Fibroblast of skin of right biceps (primary cell): Measurements from ENCODE around the gene UIMC1.
"Not testable (repeated sequence)": the region's sequence is repeated elsewhere in the genome, so short reads cannot be mapped to it uniquely, and the experiment has no call there.

ENCODE experiments used
- DNase-seq: peaks from one replicate; pipeline ENCODE4 v3.0.0-alpha.2; 2013

UIMC1 gene

DNA sequence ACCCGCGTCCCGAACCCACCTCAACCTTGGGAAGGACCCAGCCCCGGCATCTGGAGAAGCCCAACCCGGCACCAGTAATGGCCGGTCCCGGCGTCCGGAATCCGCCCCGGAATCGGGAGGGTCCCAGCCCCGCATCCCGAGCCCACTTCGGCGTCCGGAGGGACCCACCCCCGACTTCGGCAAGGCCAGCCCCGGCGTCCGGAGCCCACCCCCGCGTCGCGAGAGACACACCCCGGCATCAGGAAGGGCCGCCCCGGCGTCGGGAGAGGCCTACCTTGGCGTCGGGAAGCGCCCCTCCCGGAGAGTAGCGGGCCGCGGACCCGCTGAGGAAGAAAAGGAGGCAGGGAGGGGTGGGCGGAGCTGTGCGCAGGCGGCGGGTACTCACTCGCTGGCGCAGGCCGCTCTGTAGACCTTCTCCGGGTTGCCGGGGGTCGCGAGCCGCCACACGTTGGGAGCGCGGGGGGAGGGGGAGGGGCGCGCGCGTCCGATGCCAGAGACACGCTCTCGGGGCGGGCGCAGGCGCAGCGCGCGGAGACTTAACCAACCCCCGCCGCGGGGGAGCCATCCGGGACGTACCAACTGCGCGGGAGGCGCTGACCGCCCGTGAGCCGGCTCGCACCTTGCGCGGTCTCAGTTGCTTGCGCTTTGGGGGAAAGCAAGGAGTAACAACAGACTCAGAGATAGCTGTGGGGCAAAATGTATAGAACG lies at the start of gene UIMC1:
Gene UIMC1 (minus strand): TSS at position 515 of the 708 bp plus-strand sequence. CDS start 24,164 bp downstream, outside the sequence.
- DNase-seq = peak; percentile 93

DNA sequence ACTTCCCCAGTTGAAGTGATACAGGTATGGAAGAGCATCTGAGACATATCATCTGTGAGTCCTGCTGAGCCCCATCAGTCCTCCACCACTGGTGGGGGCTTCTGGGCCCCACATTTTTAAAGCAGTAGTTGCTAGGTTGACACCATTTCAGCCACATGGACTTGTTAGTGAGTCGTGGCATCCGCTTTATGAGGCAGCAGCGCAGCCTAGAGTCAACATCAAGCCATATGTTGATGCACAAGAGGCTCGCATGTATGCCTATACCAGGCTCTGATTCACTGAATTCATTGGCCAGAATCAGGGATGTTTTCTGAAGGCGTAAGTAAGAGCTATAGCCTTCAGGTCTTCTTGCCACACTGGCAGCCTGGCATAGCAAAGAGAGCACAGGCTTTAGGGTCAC lies 42.7 kb upstream of the UIMC1 start:
- no peak for DNase-seq

DNA sequence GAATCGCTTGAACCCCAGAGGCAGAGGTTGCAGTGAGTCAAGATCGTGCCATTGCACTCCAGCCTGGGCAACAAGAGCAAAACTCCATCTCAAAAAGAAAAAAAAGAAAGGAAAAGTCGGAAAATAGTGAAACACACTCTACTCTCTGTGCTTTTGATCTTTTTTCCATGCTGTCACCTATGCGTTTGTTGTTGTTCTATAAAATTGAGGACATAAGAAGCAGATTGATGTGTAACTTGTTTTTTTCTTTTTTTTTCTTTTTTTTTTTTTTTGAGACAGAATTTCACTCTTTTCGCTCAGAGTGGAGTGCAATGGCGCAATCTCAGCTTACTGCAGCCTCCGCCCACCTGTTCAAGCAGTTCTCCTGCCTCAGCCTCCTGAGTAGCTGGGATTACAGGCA lies 42.0 kb upstream of the UIMC1 start:
- DNase-seq = not testable (repeated sequence)

DNA sequence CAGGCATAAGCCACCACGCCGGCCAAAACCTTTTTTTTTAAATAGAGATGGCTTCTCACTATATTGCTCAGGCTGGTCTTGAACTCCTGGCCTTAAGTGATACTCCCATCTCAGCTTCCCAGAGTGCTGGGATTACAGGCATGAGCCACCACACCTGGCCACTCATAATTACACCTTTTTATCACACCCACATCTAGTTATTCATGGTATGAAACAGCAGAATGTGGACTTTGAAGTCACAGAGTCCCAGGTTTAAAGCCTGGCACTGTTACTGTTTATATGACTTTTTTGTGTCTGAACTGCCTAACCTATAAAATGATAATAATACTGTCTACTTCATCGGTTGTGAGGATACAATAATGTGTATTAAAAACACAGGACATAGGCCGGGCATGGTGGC lies 39.1 kb upstream of the UIMC1 start:
- DNase-seq = no peak

DNA sequence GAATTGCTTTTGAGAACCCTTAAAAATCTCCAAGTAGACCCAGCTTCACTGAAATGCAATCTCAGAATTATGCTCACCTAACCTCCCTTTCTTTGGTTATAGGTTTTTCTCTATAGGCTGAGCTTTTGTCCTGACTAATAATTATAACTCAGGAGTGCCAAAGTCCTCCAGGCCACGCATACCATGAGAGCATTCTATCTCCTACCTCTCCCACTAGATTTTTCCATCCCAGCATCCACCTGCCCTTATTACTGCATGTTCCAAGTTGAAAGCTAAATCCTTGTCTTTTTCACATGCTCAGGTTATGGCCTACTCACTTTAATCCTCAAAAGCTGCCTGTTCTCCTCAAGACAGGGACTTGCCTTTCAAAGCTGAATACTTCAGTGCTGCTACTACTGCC lies 38.1 kb upstream of the UIMC1 start:
- no peak for DNase-seq

DNA sequence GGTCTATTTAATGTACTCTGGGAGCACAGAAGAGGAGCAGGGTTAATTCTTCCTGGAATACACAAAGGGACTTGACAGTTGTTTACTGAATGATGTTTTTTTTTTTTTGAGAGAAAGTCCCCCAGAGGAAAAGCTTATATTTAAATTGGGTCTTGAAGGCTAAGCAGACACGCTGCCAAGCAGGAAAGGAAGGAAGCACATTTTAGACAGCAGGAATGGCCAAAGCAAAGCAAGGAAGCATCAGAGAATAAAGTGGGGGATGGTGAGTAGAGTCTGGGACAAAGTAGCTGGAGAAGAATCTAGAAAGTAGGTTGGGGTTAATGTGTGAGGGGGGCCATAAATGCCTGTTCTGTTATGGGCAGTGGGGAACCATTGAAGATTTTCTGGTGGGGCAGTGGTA lies 37.4 kb upstream of the UIMC1 start:
- no peak for DNase-seq

DNA sequence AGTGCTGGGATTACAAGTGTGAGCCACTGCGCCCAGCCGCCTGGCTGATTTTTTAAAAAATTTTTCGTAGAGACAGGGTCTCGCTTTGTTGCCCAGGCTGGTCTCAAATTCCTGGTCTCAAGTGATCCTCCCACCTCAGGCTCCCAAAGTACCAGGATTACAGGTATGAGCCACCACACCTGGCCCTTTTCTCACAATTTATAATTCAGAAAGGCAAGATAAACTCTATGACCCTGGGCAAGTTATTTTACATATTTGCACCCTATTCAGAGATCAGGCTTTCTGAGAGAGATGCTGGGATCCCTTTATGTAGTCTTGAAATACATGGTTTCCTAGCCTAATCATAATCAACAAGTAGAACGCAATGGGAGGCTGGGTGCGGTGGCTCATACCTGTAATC lies 36.5 kb upstream of the UIMC1 start:
- DNase-seq = no peak

DNA sequence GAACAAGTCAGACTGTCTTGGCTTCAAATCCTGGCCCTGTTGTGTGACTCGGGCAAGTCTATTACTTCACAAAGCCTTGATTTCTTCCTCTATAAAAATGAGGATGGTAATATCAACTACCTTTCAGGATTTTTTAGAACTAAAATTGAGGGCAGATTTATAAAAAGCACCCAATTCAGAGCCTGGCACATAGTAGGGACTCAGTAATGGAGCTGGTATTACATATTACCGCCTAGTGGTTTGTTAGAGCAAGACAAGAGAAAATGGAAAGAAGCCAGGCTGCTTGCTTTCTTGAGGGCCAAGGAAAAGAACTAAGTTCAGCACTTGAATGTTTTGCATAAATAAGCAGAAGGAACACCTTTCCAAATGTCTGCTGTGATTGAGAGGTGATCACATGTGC lies 35.4 kb upstream of the UIMC1 start:
- no peak for DNase-seq

DNA sequence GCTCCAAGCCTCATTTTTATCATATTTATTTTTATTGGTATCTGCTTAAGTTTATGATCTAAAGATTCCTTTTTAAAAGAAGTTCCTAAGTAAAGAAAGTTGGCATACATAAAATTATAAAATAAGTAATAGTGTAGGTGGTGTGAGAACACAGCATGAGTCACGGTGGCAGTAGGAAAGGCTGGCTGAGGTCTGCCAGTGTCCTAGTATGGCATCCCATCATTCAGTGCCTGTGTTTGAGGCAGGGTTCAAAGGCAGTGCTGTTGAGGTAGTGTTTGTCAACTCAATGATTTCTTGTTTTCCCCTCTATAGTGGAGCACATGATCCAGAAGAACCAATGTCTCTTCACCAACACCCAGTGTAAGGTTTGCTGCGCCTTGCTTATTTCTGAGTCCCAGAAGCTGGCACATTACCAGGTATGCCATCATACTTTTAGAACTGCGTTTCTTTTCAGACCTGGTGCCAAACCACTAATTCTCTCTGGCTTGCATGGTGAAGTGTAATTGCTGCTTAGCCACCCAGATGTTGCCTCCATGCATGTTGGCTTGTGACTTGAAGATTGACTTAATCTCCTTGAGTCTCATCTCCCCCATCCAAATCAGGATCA lies 34.3 kb upstream of the UIMC1 start:
- peak; percentile 58 for DNase-seq

DNA sequence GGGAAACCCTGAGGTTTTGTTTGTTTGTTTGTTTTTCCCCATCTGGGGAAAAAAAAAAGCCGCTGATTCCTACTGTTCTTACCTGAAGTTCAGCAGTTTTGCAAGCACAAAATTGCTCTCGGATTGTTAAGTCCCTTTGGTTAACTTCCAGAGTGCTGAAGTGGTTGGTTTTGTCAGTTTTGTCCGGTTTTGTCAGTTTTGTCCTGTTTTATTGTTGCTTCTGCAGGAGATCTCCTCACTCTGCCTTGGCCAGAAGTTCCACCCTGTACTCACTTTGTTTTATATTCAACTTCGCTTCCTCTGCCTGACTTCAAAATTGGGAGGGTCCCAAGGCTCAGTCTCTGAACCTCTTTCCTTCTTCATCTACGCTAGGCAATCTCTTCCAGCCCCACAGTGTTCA lies 30.3 kb upstream of the UIMC1 start:
- DNase-seq = no peak

DNA sequence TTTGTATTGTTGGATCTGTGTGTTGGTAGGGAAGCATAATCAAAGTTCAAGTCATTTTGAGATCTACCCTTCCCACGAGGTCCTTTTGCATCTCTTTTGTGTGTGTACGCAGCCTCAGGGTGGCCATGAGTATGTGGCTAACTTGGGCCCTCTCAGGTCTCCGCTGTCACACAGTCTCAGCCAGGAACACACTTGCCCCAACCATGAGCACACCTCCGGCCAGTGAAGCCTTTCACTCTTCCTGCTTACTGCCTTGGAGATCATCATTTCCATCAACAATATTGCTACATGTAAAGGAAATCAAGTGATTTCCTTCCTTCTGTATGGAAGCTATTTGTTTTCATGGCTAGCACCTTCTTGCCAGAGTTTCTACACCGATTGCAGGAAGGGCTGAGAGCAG lies 29.9 kb upstream of the UIMC1 start:
- DNase-seq = no peak

DNA sequence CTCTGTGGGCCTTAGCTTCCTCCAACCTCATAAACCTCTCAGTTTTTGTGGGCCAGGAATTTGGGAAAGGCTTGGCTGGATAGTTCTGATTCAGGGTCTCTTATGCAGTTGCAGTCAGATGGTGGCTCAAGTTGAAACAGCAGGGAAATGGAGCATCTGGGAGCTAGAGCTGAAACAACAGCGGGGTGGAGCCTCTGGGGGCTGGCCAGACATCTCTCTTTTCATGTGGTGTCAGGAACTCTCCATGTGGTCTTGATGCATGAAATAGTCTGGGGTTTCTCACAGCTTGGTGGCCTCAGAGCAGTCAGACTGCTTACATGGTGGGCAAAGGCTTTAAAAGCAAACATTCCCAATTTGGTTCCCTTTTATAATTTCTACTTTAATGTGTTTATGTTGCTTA lies 29.4 kb upstream of the UIMC1 start:
- DNase-seq = peak; percentile 19

DNA sequence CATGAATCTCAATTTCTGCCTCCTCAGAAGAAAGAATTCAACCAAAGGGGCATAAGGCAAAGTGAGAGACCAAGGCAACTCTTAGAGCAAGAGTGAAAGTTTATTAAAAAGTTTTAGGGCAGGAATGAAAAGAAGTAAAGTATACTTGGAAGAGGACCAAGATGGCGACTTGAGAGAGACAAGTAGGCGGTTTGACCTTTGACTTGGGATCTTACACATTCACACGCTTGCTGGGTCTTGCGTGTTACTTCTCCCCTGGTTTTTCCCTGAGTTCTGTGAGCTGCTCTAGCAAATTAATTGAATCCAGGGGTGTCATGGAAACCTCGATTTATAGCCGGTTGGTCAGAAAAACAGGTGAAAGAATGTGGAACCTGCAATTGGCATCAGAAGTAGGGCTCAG lies 22.9 kb upstream of the UIMC1 start:
- no peak for DNase-seq

DNA sequence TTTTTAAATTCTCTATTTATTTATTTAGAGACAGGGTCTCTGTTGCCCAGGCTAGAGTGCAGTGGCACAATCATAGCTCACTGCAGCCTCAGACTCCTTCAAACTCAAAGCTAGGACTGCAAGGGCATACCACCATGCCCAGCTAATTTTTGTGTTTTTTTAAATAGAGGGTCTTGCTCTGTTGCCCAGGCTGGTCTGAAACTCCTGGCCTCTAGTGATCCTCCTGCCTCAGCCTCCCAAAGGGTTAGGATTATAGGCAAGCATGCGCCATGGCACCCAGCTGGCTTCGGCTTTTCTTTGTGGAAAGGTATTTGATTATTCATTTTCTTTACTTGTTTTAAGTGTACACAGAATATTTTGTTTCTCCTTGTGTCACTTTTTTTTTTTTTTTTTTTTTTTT lies 21.1 kb upstream of the UIMC1 start:
- no peak for DNase-seq

DNA sequence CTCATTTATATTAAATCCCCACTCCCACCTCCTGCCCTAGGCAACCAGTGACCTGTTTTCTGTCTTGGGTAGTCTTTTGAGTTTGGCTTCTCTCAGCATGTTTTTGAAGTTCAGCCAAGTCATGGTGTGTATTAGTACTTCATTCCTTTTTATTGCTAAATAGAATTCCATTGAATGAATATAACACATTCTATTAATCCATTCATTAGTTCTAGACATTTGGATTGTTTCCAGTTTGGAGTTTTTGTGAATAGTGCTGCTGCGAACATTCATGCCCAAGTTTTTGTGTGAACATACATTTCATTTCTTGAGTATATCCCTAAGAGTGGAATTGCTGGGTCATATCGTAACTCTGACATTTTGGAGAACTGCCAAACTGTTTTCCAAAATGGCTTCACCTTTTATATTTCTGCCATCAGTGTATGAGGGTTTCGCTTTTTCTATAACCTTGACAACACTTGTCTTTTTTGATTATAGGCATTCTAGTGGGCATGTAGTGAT lies 18.6 kb upstream of the UIMC1 start:
- DNase-seq = peak; percentile 26

DNA sequence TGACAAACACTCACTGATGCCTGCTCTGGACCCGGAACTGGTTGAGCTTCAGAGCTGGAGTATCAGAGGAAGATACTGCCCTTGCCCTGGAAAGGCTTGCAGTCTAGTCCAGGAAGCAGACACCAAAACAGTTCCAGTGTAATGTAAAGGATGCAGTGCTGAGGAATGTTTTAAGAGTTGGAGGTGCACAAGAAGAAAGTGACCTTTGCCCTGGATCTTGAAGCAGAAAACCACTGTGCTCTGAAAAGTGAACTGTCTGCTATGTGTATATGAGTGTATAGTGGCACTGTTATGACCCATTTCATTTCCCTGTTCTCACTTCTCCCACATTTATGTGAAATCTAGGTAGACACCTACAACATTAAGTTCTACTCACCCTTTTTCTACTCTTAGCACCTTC lies 18.0 kb upstream of the UIMC1 start:
- no peak for DNase-seq

DNA sequence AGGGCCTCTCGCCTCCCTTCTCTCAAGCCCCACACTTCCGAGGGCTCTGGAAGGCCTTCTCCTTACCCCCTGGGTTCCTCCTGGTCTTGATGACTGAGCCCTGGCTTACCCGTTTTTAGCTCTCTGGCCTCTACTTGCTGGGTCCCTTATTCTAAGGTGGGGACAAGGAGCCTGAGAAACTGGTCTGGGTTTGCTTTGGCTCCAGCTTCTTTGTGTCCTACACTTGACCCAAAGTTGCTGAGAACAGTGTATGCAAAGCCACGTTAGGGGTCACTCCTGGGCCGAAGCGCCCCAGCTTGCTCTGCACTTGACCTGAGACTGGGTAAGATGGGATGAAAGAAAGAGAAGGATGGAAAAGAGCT lies 16.7 kb upstream of the UIMC1 start:
- peak; percentile 10 for DNase-seq

DNA sequence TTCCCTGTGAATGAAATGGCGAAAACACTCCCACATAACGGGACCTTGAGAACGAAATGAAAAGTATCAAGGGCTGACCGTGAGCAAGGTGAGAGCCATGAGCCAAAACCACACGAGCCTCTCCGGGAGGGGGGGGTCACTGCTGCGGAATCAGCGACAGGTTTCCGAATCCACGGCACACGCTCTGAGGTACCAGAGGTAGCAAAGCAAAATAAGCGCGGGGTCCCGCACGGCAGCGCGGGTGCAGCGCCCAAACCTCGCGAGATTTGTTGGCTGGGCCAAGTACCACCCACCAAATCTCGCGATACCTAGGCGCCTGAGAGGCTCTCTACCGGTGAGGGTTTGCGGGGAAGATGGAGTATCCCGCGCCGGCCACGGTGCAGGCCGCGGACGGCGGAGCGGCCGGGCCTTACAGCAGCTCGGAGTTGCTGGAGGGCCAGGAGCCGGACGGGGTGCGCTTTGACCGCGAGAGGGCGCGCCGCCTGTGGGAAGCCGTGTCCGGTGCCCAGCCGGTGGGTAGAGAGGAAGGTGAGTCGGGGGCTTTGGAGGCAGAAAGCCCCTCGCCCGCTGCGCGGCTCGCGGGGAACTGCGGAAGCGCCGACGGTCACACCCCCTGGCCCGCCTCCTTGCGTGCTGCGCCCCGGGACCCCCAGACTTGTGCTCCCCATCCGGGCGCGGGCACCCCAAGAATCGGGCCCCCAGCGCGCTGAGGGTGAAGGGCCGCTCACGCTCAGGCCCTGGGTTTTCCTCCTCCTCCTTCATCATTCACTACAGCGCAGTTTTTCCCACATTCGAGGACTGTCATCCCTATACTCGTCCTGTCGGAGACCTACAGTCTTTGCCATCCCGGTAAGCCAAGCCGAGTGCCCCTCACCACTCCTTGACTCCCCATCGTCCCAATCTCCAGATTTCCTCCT lies 16.1 kb upstream of the UIMC1 start, which contains the start of gene ZNF346:
Gene ZNF346 (plus strand): TSS at position 311 of the 917 bp plus-strand sequence. CDS start 43 bp downstream, at position 354.
- DNase-seq = peak; percentile 93

DNA sequence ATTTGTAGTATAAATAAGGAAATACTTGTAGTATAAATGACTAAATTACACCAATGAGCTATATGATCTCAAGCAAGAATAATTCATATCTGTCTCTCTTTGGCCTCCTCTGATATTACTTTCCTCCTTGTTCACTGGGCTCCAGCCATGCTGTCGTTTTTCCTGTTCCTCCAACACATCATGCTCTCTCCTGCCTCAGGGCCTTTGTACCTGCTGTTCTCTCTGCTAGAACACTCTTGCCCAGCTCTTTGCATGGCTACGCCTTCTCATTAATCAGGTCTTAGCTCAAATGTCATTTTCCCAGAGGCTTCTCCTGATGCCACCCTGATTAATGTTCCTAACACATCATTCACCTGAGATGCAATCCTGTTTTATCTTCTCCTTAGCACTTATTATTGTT lies 13.5 kb upstream of the UIMC1 start:
- no peak for DNase-seq

DNA sequence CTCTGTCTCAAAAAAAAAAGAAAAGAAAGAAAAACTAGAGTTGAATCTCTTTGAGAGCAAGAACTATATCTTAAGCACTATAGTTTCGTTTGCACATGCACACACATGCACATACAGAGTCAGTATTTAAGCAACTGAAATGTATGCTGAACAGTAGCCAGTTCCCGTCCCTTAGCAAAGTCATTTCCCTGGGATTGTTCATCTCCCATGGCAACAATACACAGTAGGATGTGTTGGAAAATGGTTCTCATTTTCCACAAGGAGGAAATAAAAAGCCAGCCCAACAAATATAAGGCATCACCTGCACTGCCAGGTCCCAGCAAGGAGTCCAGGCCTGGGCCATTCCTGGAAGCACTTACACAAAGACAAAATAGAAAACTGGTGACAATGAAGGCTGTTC lies 11.8 kb upstream of the UIMC1 start:
- no peak for DNase-seq

DNA sequence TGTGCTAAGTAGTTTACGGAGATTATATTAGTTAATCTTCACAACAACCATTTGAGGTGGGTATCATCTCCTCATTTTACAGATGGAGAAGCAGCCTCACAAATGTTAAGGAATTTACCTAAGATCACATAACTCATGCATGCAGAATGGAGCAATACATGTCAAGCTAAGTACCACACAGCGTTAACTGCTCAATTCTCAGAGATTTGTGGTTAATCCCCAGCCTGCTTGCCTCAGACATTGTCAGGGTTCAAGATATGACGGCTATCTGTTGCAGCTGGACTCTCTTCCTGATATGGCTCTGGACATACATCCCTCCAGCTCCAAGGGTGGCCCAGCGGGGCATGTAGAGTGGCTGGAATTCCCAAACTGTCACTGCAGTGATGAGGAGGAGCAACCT lies 8.6 kb upstream of the UIMC1 start:
- no peak for DNase-seq

DNA sequence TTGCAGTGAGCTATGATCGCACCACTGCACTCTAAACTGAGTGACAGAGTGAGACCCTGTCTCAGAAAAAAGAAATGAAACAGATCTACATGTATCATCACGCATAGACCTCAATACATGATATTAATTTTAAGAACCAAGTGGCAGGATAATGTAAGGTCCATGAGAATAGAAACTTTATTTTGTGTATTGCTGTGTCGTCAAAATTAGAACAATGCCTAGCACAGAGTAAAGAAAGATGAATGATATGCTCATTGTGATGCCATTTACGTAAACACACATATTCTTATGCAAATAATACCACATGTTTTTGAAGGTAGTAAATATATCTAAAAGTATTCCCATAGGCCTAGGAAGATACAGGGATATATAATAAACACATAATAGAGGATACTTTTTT lies 3.6 kb upstream of the UIMC1 start:
- no peak for DNase-seq

DNA sequence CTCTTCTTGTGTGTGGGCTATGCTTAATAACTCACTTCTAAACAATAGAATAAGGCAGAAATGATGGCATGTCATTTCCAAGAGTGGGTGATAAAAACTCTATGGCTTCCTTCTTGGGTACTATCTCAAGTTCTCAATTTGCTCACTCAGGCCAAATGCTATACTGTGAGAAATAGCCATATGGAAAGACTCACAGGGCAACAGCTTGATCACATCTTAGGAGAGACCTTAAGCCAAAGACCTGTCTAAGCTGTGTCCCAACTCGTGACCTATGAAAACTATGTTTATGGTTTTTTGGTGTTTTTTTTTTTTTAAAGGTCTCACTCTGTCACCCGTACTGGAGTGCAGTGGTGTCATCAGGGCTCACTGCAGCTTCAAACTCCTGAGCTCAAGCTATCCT lies 2.1 kb upstream of the UIMC1 start:
- DNase-seq = no peak
